Testis (tissue), 2 donors: Measurements from ENCODE around the gene ITGA11.

ENCODE experiments used
- CTCF ChIP-seq, 3 experiments: fragments of 450-650 bp in 2 of 3; fragments of 200-600 bp in 1 of 3; sonication (generic) in 1 of 3; IDR thresholded peaks; one replicate each; pipeline ENCODE4 v1.5.1; 2016 to 2019; ENCODE audit warnings: antibody characterized with exemption in 3 of 3, mild to moderate bottlenecking in 2 of 3, moderate library complexity in 1 of 3
- POLR2A ChIP-seq: fragments of 450-650 bp; IDR thresholded peaks from one replicate; pipeline ENCODE4 v1.6.1; 2017; ENCODE audit warnings: antibody characterized with exemption, mild to moderate bottlenecking, moderate library complexity

GRCh38 chr15:68249058-68249713 is 182.8 kb downstream of the ITGA11 start:
- TF ChIP-seq POLR2A (no peak), CTCF (IDR thresholded peaks at IDR 0.05) (no peak)
